Endothelial cell of umbilical vein (primary cell): ENCODE results near the gene R3HDM1. TPM values are rescaled to one million over a fixed set of nuclear protein-coding genes. Genes with fewer than 3 reads are reported as not detected.

ENCODE experiments used
- BruUV-seq: library from RNA; stranded (reverse); fragments of 400-500 nt; replicated peaks from 2 replicates; lab custom pipeline; 2021; lab: Mats Ljungman, UMichigan
- CTCF ChIA-PET: fragments of 300-600, 350-600 bp; sonication (Branson Sonifier 250); formaldehyde crosslinking; loops from one replicate; lab custom pipeline; 2021; ENCODE audit warnings: antibody characterized with exemption, inconsistent platforms; lab: Charles Lee
- POLR2A ChIA-PET: fragments of 300-600, 350-600 bp; sonication (Branson Sonifier 250); formaldehyde crosslinking; loops from one replicate; lab custom pipeline; 2021; ENCODE audit warnings: antibody characterized with exemption, inconsistent platforms; lab: Charles Lee
- DNase-seq: peaks from one replicate; pipeline ENCODE4 v3.0.0-alpha.2; 2011; ENCODE audit warnings: low read depth, low spot score
- FAIRE-seq: peaks from 2 replicates; lab custom pipeline; 2011; peaks lifted over from hg19 to GRCh38; lab: Jason Lieb, UNC
- H2AFZ ChIP-seq: 2 replicates; pipeline ENCODE4 v1.6.0; 2012; ENCODE audit warnings: low read depth, low read length, control low read depth, inconsistent platforms
- H3K27ac ChIP-seq: 2 replicates; pipeline ENCODE4 v1.5.1; 2011; ENCODE audit warnings: low read depth, mild to moderate bottlenecking, control low read depth, low read length, moderate library complexity; ENCODE audit not compliant: insufficient read depth
- H3K27me3 ChIP-seq, 2 experiments: 2 replicates each; pipeline versions ENCODE4 v1.6.0 to v1.6.1; 2011; ENCODE audit warnings: low read length in 2 of 2, mixed read lengths in 1 of 2; ENCODE audit not compliant: control insufficient read depth in 2 of 2, insufficient read depth in 2 of 2
- H3K36me3 ChIP-seq, 2 experiments: 2 replicates in 1 of 2; 3 replicates in 1 of 2; pipeline ENCODE4 v1.5.1; 2011; ENCODE audit warnings: low read length in 2 of 2, mild to moderate bottlenecking in 1 of 2, moderate library complexity in 1 of 2; ENCODE audit not compliant: control insufficient read depth in 2 of 2, insufficient read depth in 2 of 2; ENCODE audit errors: extremely low read depth in 1 of 2
- H3K4me1 ChIP-seq: 3 replicates; pipeline ENCODE4 v1.5.1; 2011; ENCODE audit warnings: mild to moderate bottlenecking, low read length; ENCODE audit not compliant: control insufficient read depth, insufficient read depth; ENCODE audit errors: extremely low read depth
- H3K4me2 ChIP-seq: 2 replicates; pipeline ENCODE4 v1.6.1; 2011; ENCODE audit warnings: low read length, control low read depth, mixed read lengths; ENCODE audit not compliant: insufficient read depth
- H3K4me3 ChIP-seq, 3 experiments: fragments of 200-600 bp in 1 of 3; sonication (generic), shearing (Covaris generic) in 1 of 3; replicated peaks in 1 of 3; 2 replicates each; pipeline ENCODE4 v1.5.1; 2011 to 2016; ENCODE audit warnings: control low read depth in 3 of 3, low read length in 3 of 3, mild to moderate bottlenecking in 2 of 3, inconsistent platforms in 1 of 3, low read depth in 1 of 3, moderate library complexity in 1 of 3; ENCODE audit not compliant: insufficient read depth in 1 of 3
- H3K79me2 ChIP-seq: 2 replicates; pipeline ENCODE4 v1.6.0; 2012; ENCODE audit warnings: low read length, inconsistent platforms; ENCODE audit not compliant: control insufficient read depth, insufficient read depth
- H3K9ac ChIP-seq: replicated peaks from 2 replicates; pipeline ENCODE3; 2011; ENCODE audit warnings: low read length, control low read depth; ENCODE audit not compliant: insufficient read depth; ENCODE audit errors: extremely low read depth
- H3K9me1 ChIP-seq: replicated peaks from 3 replicates; pipeline ENCODE4 v1.6.0; 2011; ENCODE audit warnings: mild to moderate bottlenecking, low read length; ENCODE audit not compliant: control insufficient read depth, insufficient read depth; ENCODE audit errors: extremely low read depth
- H3K9me3 ChIP-seq: replicated peaks from 2 replicates; pipeline ENCODE4 v1.5.1; 2012; ENCODE audit warnings: low read length, inconsistent platforms; ENCODE audit not compliant: control insufficient read depth, insufficient read depth
- H4K20me1 ChIP-seq: replicated peaks from 2 replicates; pipeline ENCODE3; 2011; ENCODE audit warnings: mild to moderate bottlenecking, low read length; ENCODE audit not compliant: control insufficient read depth, insufficient read depth; ENCODE audit errors: extremely low read depth
- EZH2 ChIP-seq: IDR thresholded peaks from 2 replicates; pipeline ENCODE4 v1.6.1; 2012; ENCODE audit warnings: borderline replicate concordance, low read depth, mild to moderate bottlenecking, moderate library complexity, low read length, inconsistent platforms; ENCODE audit not compliant: severe bottlenecking
- FOS ChIP-seq: IDR thresholded peaks from 2 replicates; pipeline ENCODE4 v1.6.1; 2011; ENCODE audit warnings: mild to moderate bottlenecking, low read length, moderate library complexity, borderline replicate concordance; ENCODE audit not compliant: insufficient read depth
- GATA2 ChIP-seq: IDR thresholded peaks from 2 replicates; pipeline ENCODE4 v1.7.0; 2011; ENCODE audit warnings: low read depth, mild to moderate bottlenecking, moderate library complexity, mixed read lengths, low read length; ENCODE audit not compliant: insufficient read length, insufficient read depth
- JUN ChIP-seq: IDR thresholded peaks from 2 replicates; pipeline ENCODE4 v1.6.1; 2011; ENCODE audit warnings: borderline replicate concordance, low read depth; ENCODE audit not compliant: insufficient read length, insufficient read depth
- MYC ChIP-seq: IDR thresholded peaks from one replicate; pipeline ENCODE4 v1.6.1; 2011; ENCODE audit warnings: mild to moderate bottlenecking, low read depth, low read length
- POLR2A ChIP-seq: IDR thresholded peaks from 2 replicates; pipeline ENCODE4 v1.6.1; 2012; ENCODE audit warnings: low read depth, mild to moderate bottlenecking, control low read depth, low read length
- POLR2AphosphoS5 ChIP-seq: IDR thresholded peaks from 2 replicates; pipeline ENCODE4 v1.6.1; 2012; ENCODE audit warnings: low read depth, mild to moderate bottlenecking, control low read depth, low read length, moderate library complexity; ENCODE audit not compliant: insufficient read depth
- dilution Hi-C: fragments of 300-500 bp; cut with MboI; formaldehyde crosslinking; loops from one replicate; pipeline ENCODE4 v1.15.0; 2019; ENCODE audit warnings: low sequenced_read_pairs; ENCODE audit not compliant: extremely low pct_ligation_motif_present
- intact Hi-C: fragments of 100-400 bp; cut with micrococcal nuclease; formaldehyde crosslinking; loops from one replicate; pipeline ENCODE4 v1.10.0; 2022
- polyA plus RNA-seq, 4 experiments: library from polyadenylated mRNA; depleted of rRNA in 3 of 4; stranded (reverse) in 3 of 4; unstranded in 1 of 4; fragments of >200 nt; gene quantifications; 2 replicates each; pipeline versions ENCODE4 v1.2.1 to v1.2.3, GENCODE V29; 2011 to 2012; ENCODE audit warnings: missing spikeins in 1 of 4
- total RNA-seq: library from RNA; stranded (reverse); gene quantifications from 2 replicates; pipeline ENCODE4 v1.2.3, GENCODE V29; 2021
- TF ChIP-seq, protein P1 (sequence below): IDR thresholded peaks from 2 replicates; pipeline ENCODE4 v1.6.1; 2011; ENCODE audit not compliant: insufficient read depth, insufficient read length
- TF ChIP-seq, protein P2 (sequence below), 2 donors: IDR thresholded peaks; 1 replicate in 1 of 2; 2 replicates in 1 of 2; pipeline ENCODE4 v1.5.1; 2011; ENCODE audit warnings: low read length in 2 of 2, mild to moderate bottlenecking in 2 of 2, moderate library complexity in 2 of 2, control low read depth in 1 of 2, inconsistent platforms in 1 of 2, low read depth in 1 of 2; ENCODE audit not compliant: insufficient read depth in 1 of 2; ENCODE audit errors: extremely low read depth in 1 of 2

R3HDM1 gene
- total and polyA plus RNA-seq, 2 donors (not counting 3 experiments of a cell fraction or from before 2014, with no cell fraction given): 36.6 to 61.8 TPM

DNA sequence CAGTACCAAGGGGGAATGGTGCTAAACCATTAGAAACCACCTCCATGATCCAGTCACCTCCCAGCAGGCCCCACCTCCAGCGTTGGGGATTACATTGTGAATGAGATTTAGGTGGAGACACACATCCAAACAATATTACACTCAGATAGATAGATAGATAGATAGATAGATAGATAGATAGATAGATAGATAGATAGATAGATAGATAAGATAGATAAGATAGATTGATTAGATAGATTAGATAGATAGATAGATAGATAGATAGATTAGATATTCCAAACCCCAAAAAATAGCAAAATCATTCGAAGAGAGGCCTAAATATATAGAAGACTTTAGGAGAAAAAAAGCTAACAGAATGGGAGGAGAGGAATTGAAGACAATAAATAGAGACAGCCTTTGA, 167.6 kb downstream of the R3HDM1 start:
- DNase-seq: no peak
- H3K4me1 ChIP-seq: no peaks in the 10 kb centered on the region
- H3K4me3 ChIP-seq: no peak overlapping the region
- FAIRE-seq: no peak
- no peak overlapping the region for H2AFZ ChIP-seq
- no peak overlapping the region for H3K4me2 ChIP-seq
- dilution Hi-C loops (no loop called here), intact Hi-C loops (no loop called here)
- ChIA-PET CTCF (interaction anchor here (2.1 to 2.3 kb wide), 2 partner anchors 11 to 694 kb away, joined by 6 to 7 read pairs; no protein-coding TSS in a partner anchor), POLR2A (no interaction called here)
- no peaks in the 10 kb centered on the region for H3K79me2 ChIP-seq
- no TSS peak for BruUV-seq
- H4K20me1 ChIP-seq: no peaks in the 10 kb centered on the region
- H3K9me3 ChIP-seq: no peaks in the 10 kb centered on the region
- TF ChIP-seq, protein P1, sequence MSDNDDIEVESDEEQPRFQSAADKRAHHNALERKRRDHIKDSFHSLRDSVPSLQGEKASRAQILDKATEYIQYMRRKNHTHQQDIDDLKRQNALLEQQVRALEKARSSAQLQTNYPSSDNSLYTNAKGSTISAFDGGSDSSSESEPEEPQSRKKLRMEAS: no peak
- no peak for TF ChIP-seq MYC
- no peak for TF ChIP-seq POLR2A
- TF ChIP-seq POLR2AphosphoS5: no peak
- no peak for TF ChIP-seq JUN
- no peaks in the 10 kb centered on the region for H3K9me1 ChIP-seq
- no peak overlapping the region for H3K9ac ChIP-seq
- H3K27me3 ChIP-seq: no peaks in the 10 kb centered on the region
- peaks cover 0 to 3% of the 10 kb centered on the region in 2 experiments for H3K36me3 ChIP-seq
- H3K27ac ChIP-seq: no peak overlapping the region

DNA sequence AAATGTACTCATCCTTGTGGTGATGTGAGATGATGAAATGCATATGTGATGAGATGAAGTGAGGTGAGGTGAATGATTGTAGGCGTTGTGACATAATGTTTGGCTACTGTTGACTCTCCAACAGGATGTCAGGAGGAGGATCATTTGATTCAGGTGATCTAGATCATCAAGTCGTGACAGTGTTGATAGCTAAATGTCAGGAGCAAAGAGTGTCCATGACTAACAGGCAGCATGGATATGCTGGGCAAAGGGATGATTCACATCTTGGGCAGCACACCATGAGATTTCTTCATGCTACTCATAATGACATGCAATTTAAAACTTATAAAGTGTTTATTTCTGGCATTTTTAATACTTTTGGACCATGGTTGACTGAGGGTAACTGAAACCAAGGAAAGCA, 170.2 kb downstream of the R3HDM1 start:
- H3K4me2 ChIP-seq: no peak overlapping the region
- no peaks in the 10 kb centered on the region for H4K20me1 ChIP-seq
- BruUV-seq: no TSS peak
- no peak overlapping the region for H3K4me3 ChIP-seq
- CTCF ChIA-PET: interaction anchor here (1.3 kb wide), 1 partner anchor 8 kb away, joined by 6 read pairs; no protein-coding TSS in a partner anchor
- FAIRE-seq (no peak), DNase-seq (no peak)
- no peaks in the 10 kb centered on the region for H3K79me2 ChIP-seq
- TF ChIP-seq POLR2A (no peak), FOS (no peak), GATA2 (no peak), POLR2AphosphoS5 (no peak), EZH2 (no peak), MYC (no peak)
- TF ChIP-seq, protein P2, sequence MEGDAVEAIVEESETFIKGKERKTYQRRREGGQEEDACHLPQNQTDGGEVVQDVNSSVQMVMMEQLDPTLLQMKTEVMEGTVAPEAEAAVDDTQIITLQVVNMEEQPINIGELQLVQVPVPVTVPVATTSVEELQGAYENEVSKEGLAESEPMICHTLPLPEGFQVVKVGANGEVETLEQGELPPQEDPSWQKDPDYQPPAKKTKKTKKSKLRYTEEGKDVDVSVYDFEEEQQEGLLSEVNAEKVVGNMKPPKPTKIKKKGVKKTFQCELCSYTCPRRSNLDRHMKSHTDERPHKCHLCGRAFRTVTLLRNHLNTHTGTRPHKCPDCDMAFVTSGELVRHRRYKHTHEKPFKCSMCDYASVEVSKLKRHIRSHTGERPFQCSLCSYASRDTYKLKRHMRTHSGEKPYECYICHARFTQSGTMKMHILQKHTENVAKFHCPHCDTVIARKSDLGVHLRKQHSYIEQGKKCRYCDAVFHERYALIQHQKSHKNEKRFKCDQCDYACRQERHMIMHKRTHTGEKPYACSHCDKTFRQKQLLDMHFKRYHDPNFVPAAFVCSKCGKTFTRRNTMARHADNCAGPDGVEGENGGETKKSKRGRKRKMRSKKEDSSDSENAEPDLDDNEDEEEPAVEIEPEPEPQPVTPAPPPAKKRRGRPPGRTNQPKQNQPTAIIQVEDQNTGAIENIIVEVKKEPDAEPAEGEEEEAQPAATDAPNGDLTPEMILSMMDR (IDR thresholded peaks at IDR 0.05; ENCODE audit: extremely low read depth in 1 of 2, insufficient read depth in 1 of 2, low read depth in 1 of 2, low read length in 2 of 2): no peak
- TF ChIP-seq, protein P1: no peak
- dilution Hi-C loops: no loop called here
- no peak overlapping the region for H3K9ac ChIP-seq
- no peak overlapping the region for H2AFZ ChIP-seq
- no peaks in the 10 kb centered on the region for H3K9me3 ChIP-seq
- H3K27ac ChIP-seq: no peak overlapping the region
- intact Hi-C loops: no loop called here
- no peaks in the 10 kb centered on the region for H3K4me1 ChIP-seq
- POLR2A ChIA-PET: no interaction called here
- no peaks in the 10 kb centered on the region for H3K9me1 ChIP-seq
- H3K27me3 ChIP-seq: no peaks in the 10 kb centered on the region
- H3K36me3 ChIP-seq: peaks cover 0 to 3% of the 10 kb centered on the region in 2 experiments
